NCI-H82 (cell line): ENCODE results near the gene LGSN.
"Not testable (repeated sequence)": the region's sequence is repeated elsewhere in the genome, so short reads cannot be mapped to it uniquely, and the experiment has no call there.

ENCODE experiments used
- DNase-seq: peaks from one replicate; lab custom pipeline; 2025; lab: John Stamatoyannopoulos, UW

LGSN gene

GRCh38 chr6:63305277-63305676, 14.5 kb downstream of the LGSN start:
- no peak for DNase-seq

GRCh38 chr6:63303476-63303875, 16.3 kb downstream of the LGSN start:
- DNase-seq, result no peak

- no peak for DNase-seq
Measured at GRCh38 chr6:63299667-63300066, 20.1 kb downstream of the LGSN start.

GRCh38 chr6:63295553-63296194, 24.1 kb downstream of the LGSN start:
- no peak for DNase-seq

- DNase-seq, result no peak
Measured at GRCh38 chr6:63290492-63291058, 29.2 kb downstream of the LGSN start.

- DNase-seq, result no peak
Measured at GRCh38 chr6:63289269-63289872, 30.4 kb downstream of the LGSN start.

- no peak for DNase-seq
Measured at GRCh38 chr6:63280639-63281180, 39.1 kb downstream of the LGSN start.

- DNase-seq, result no peak
Measured at GRCh38 chr6:63278916-63279315, 40.9 kb downstream of the LGSN start.

GRCh38 chr6:63275953-63276352, 43.8 kb downstream of the LGSN start:
- no peak for DNase-seq

- DNase-seq, result not testable (repeated sequence)
Measured at GRCh38 chr6:63274795-63275430, 44.9 kb downstream of the LGSN start.

- peak; percentile 57 for DNase-seq
Measured at GRCh38 chr6:63272397-63272796, 47.4 kb downstream of the LGSN start.

- no peak for DNase-seq
Measured at GRCh38 chr6:63269470-63269869, 50.3 kb downstream of the LGSN start.

- no peak for DNase-seq
Measured at GRCh38 chr6:63268574-63268973, 51.2 kb downstream of the LGSN start.

- no peak for DNase-seq
Measured at GRCh38 chr6:63267828-63268227, 52.0 kb downstream of the LGSN start.

- peak; percentile 6 for DNase-seq
Measured at GRCh38 chr6:63267046-63267445, 52.7 kb downstream of the LGSN start.

- DNase-seq, result no peak
Measured at GRCh38 chr6:63263444-63263843, 56.3 kb downstream of the LGSN start.

- DNase-seq, result no peak
Measured at GRCh38 chr6:63261820-63262219, 58.0 kb downstream of the LGSN start.

GRCh38 chr6:63259153-63259552, 60.6 kb downstream of the LGSN start:
- DNase-seq, result peak; percentile 9

- no peak for DNase-seq
Measured at GRCh38 chr6:63249875-63250482, 69.8 kb downstream of the LGSN start.

GRCh38 chr6:63246581-63246980, 73.2 kb downstream of the LGSN start:
- DNase-seq, result no peak

GRCh38 chr6:63245909-63246308, 73.9 kb downstream of the LGSN start:
- peak; percentile 61 for DNase-seq

GRCh38 chr6:63245420-63245819, 74.4 kb downstream of the LGSN start:
- no peak for DNase-seq
